Esophagus muscularis mucosa (tissue), 3 donors: ENCODE measurements around the gene SZRD1.

ENCODE experiments used
- CTCF ChIP-seq, 3 experiments: fragments of 200-600 bp in 2 of 3; fragments of 450-650 bp in 1 of 3; sonication (generic) in 2 of 3; IDR thresholded peaks; one replicate each; pipeline ENCODE4 v1.5.1; 2017 to 2019; ENCODE audit warnings: antibody characterized with exemption in 3 of 3, mild to moderate bottlenecking in 2 of 3, moderate library complexity in 1 of 3
- POLR2A ChIP-seq: fragments of 450-650 bp; IDR thresholded peaks from one replicate; pipeline ENCODE4 v1.6.1; 2017; ENCODE audit warnings: antibody characterized with exemption, moderate library complexity, mild to moderate bottlenecking, low read depth

GRCh38 chr1:16318555-16318954 lies 48.5 kb upstream of the SZRD1 start:
- no peak for TF ChIP-seq CTCF (IDR thresholded peaks at IDR 0.05)
- no peak for TF ChIP-seq POLR2A
